SU-DHL-6 (cell line): ENCODE results near the gene ARPC2.

Experiments used
- H2AFZ ChIP-seq: fragments of 200-600 bp; sonication (generic); 2 replicates; pipeline ENCODE4 v1.6.1; 2014; ENCODE audit warnings: low read depth, mild to moderate bottlenecking, moderate library complexity, mixed read lengths, antibody characterized with exemption, low read length; ENCODE audit not compliant: severe bottlenecking
- H3F3A ChIP-seq: fragments of 200-600 bp; shearing (Covaris generic); 2 replicates; pipeline ENCODE4 v1.6.0; 2016; ENCODE audit warnings: antibody characterized with exemption, mild to moderate bottlenecking; ENCODE audit not compliant: insufficient read depth
- H3K27ac ChIP-seq: fragments of 200-600 bp; sonication (generic); 2 replicates; pipeline ENCODE4 v1.5.1; 2016; ENCODE audit warnings: low read depth, mild to moderate bottlenecking, low read length, moderate library complexity, mixed read lengths
- H3K27me3 ChIP-seq: fragments of 200-600 bp; sonication (generic), shearing (Covaris generic); 2 replicates; pipeline ENCODE4 v1.6.0; 2014; ENCODE audit warnings: mild to moderate bottlenecking, low read length
- H3K36me3 ChIP-seq: fragments of 200-600 bp; sonication (generic); 2 replicates; pipeline ENCODE4 v1.6.1; 2014; ENCODE audit warnings: mild to moderate bottlenecking, low read length, mixed read lengths
- H3K4me2 ChIP-seq: fragments of 300-600, 200-600 bp; shearing (Covaris generic), sonication (generic); 2 replicates; pipeline ENCODE4 v1.6.0; 2014; ENCODE audit warnings: low read length, low read depth, mild to moderate bottlenecking; ENCODE audit not compliant: poor library complexity, severe bottlenecking
- H3K4me3 ChIP-seq: fragments of 200-600 bp; sonication (generic); 2 replicates; pipeline ENCODE4 v1.5.1; 2014; ENCODE audit warnings: antibody characterized with exemption, low read length, mild to moderate bottlenecking, mixed read lengths; ENCODE audit not compliant: insufficient read depth, poor library complexity, severe bottlenecking
- H3K79me2 ChIP-seq: fragments of 200-600 bp; sonication (generic); 2 replicates; pipeline ENCODE4 v1.6.1; 2014; ENCODE audit warnings: mild to moderate bottlenecking, low read length, moderate library complexity; ENCODE audit not compliant: insufficient read depth
- H3K9ac ChIP-seq: fragments of 200-600 bp; sonication (generic); 2 replicates; pipeline ENCODE4 v1.7.0; 2014; ENCODE audit warnings: mild to moderate bottlenecking, low read length
- H3K9me2 ChIP-seq: fragments of 200-600 bp; sonication (generic); replicated peaks from 2 replicates; pipeline ENCODE4 v1.6.1; 2014; ENCODE audit warnings: low read length; ENCODE audit not compliant: insufficient read depth
- H3K9me3 ChIP-seq: fragments of 200-600 bp; sonication (generic); 2 replicates; pipeline ENCODE4 v1.6.1; 2014; ENCODE audit warnings: low read length, mixed read lengths; ENCODE audit not compliant: insufficient read depth
- H4K20me1 ChIP-seq: fragments of 200-600 bp; sonication (generic); 2 replicates; pipeline ENCODE4 v1.6.1; 2014; ENCODE audit warnings: low read depth, mild to moderate bottlenecking, antibody characterized with exemption, low read length, moderate library complexity, mixed read lengths
- CTCF ChIP-seq: fragments of 200-600 bp; sonication (generic); IDR thresholded peaks from one replicate; pipeline ENCODE4 v1.5.1; 2017; ENCODE audit warnings: antibody characterized with exemption, mild to moderate bottlenecking, low read length, moderate library complexity; ENCODE audit not compliant: insufficient read depth, poor library complexity, severe bottlenecking
- EZH2phosphoT487 ChIP-seq: fragments of 200-600 bp; sonication (generic), shearing (Covaris generic); conservative IDR thresholded peaks from 2 replicates; pipeline ENCODE4 v1.6.1; 2018; ENCODE audit warnings: mild to moderate bottlenecking, antibody characterized with exemption, low read length, moderate library complexity, mixed read lengths

The ARPC2 gene

GRCh38 chr2:218192902-218193430 lies 24.0 kb upstream of the ARPC2 start:
- Histone ChIP-seq H3K79me2 (no peaks in the 10 kb centered on the region), H3K4me2 (no peak overlapping the region), H3F3A (no peaks in the 10 kb centered on the region), H3K9me3 (no peaks in the 10 kb centered on the region), H3K27me3 (no peaks in the 10 kb centered on the region), H3K27ac (no peak overlapping the region), H3K9me2 (no peaks in the 10 kb centered on the region), H3K36me3 (no peaks in the 10 kb centered on the region), H3K9ac (no peak overlapping the region), H4K20me1 (no peaks in the 10 kb centered on the region), H3K4me3 (no peak overlapping the region), H2AFZ (no peak overlapping the region)
- TF ChIP-seq CTCF (no peak), EZH2phosphoT487 (no peak)

- no peaks in the 10 kb centered on the region for H3K27me3 ChIP-seq
- TF ChIP-seq EZH2phosphoT487 (no peak), CTCF (no peak)
- no peaks in the 10 kb centered on the region for H3K36me3 ChIP-seq
- no peaks in the 10 kb centered on the region for H3F3A ChIP-seq
- no peak overlapping the region for H2AFZ ChIP-seq
- no peak overlapping the region for H3K4me2 ChIP-seq
- H3K27ac ChIP-seq: no peak overlapping the region
- H4K20me1 ChIP-seq: no peaks in the 10 kb centered on the region
- H3K9me3 ChIP-seq: no peaks in the 10 kb centered on the region
- no peak overlapping the region for H3K9ac ChIP-seq
- no peaks in the 10 kb centered on the region for H3K79me2 ChIP-seq
- no peak overlapping the region for H3K4me3 ChIP-seq
- no peaks in the 10 kb centered on the region for H3K9me2 ChIP-seq
These were observed 23.3 kb upstream of the ARPC2 start for GRCh38 chr2:218193701-218194100.

- no peak overlapping the region for H2AFZ ChIP-seq
- no peaks in the 10 kb centered on the region for H4K20me1 ChIP-seq
- H3F3A ChIP-seq: no peaks in the 10 kb centered on the region
- no peaks in the 10 kb centered on the region for H3K9me3 ChIP-seq
- no peaks in the 10 kb centered on the region for H3K9me2 ChIP-seq
- no peak overlapping the region for H3K4me3 ChIP-seq
- TF ChIP-seq EZH2phosphoT487 (no peak), CTCF (no peak)
- H3K79me2 ChIP-seq: no peaks in the 10 kb centered on the region
- H3K9ac ChIP-seq: no peak overlapping the region
- H3K4me2 ChIP-seq: no peak overlapping the region
- no peaks in the 10 kb centered on the region for H3K36me3 ChIP-seq
- no peak overlapping the region for H3K27ac ChIP-seq
- no peaks in the 10 kb centered on the region for H3K27me3 ChIP-seq
These were observed 22.1 kb upstream of the ARPC2 start for GRCh38 chr2:218194880-218195279.
